Inflammatory macrophage (primary cell): ENCODE data around the gene SNX30.

Experiments used
- DNase-seq, 2 donors: peaks; one replicate each; pipeline ENCODE4 v3.0.0-alpha.2; 2020 to 2022

The SNX30 gene

DNA sequence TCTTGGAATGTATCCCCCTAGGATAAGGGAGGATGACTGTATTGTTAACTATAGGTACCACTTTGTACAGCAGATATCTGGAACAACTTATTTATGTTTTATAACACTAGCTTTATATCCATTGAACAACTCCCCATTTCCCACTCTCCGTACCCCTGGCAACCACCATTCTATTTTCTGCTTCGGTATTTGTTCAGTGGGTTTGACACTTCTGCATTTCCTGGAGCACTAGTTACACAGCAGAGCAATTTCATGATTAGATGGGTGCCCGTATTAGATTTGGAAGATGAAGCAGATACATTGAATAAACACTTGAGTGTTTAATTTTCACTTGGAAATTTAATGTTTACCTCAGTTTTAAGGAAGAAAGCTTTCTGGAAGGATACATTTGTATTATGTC is 72.7 kb downstream of the SNX30 start:
- DNase-seq: no peak

GRCh38 chr9:112831281-112831851 is 80.8 kb downstream of the SNX30 start:
- DNase-seq: peak; percentile 64 to 76

- DNase-seq: no peak
These were observed 81.4 kb downstream of the SNX30 start for GRCh38 chr9:112831969-112832368.

DNA sequence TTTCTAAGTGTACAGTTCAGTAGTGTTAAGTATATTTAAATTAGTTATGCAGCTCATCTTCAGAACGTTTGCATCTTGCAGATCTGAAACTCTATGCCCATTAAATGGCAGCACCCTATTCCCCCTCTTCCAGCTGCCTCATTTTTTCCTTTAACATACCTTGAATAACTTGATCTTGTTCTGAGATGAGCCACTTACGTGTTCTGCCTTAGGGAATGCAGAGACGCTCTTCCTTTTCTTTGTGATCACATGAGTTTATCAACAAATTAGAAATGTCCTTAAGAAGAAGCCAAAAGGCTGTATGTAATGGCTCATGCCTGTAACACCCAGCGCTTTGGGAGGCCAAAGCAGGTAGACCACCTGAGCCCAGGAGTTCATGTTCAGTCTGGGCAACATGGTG is 82.5 kb downstream of the SNX30 start:
- no peak for DNase-seq

DNA sequence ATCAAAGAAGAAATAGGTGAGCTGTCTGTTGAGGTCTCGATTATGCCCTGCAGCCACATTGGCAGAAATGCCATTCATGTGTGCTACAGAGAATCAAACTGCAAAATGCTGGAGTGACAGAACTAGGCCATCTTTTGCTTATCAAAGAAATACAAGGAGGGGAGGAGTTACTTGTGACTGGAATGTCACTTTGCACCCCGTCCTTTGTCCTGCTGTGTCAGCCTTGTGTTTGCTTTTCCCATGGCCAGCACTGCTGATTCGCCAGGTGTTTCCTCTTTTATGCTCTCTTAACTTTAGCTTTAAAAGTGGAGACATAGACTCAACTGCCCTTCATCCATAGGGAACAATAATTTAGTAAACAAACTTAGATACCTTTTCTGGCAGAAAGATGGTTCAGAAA is 85.8 kb downstream of the SNX30 start:
- DNase-seq: no peak

DNA sequence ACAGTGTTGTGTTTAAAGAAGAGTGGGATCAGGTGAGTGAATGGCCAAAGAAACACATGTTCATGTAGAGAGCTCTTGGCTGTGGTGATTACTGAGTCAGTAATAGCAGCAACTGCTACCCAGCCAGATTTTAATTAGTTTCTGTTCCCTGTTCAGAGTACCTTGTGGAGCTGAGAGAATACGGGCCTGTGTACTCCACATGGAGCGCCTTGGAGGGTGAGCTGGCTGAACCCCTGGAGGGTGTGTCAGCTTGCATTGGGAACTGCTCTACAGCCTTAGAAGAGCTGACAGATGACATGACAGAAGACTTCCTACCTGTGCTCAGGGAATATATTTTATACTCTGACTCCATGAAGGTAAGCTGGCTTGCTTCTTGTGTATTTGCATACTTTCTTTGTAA is 87.8 kb downstream of the SNX30 start:
- no peak for DNase-seq

DNA sequence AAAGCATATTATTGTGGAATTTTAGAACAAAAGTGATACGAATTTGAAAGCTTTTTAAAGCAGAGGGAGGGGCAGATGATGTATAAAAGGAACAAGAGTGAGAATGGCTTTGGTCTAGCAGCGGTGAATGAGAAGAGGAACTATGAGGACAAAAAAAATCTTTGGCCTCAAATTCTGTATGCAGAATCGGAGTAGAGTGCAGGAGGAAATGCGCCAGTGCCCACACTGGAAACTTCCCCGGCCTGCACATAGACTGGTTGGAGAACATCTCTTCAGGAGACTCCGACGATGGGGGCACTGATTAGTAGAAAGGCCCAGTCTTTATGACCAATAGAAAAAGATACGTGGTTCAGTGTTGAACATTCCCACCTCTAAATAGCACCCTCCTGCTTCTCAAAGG is 88.8 kb downstream of the SNX30 start:
- DNase-seq: peak; percentile 65 to 72

DNA sequence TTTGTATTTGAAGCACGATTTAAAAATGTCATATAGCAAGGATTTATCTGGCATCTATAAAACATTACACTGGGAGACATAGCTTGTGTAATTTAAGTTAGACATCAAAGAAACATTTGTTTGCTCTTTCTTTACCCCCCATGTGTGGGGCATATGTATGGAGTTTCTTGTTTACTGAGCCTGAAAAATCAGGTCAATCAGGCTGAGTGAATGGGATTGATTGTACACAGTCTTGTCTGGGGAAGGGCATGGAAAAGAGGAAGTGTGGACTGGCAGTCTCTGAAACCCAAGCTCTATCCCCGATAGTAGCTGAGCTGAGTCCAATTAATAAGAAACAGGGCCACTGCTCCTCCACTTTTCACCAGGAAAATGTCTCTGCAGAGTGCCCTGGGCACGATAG is 90.7 kb downstream of the SNX30 start:
- peak in 1 of 2 donors; percentile 23 for DNase-seq

- no peak for DNase-seq
These were observed 92.0 kb downstream of the SNX30 start for GRCh38 chr9:112842555-112842954.

GRCh38 chr9:112844771-112845542 is 94.4 kb downstream of the SNX30 start:
- DNase-seq: peak; percentile 83 to 85

DNA sequence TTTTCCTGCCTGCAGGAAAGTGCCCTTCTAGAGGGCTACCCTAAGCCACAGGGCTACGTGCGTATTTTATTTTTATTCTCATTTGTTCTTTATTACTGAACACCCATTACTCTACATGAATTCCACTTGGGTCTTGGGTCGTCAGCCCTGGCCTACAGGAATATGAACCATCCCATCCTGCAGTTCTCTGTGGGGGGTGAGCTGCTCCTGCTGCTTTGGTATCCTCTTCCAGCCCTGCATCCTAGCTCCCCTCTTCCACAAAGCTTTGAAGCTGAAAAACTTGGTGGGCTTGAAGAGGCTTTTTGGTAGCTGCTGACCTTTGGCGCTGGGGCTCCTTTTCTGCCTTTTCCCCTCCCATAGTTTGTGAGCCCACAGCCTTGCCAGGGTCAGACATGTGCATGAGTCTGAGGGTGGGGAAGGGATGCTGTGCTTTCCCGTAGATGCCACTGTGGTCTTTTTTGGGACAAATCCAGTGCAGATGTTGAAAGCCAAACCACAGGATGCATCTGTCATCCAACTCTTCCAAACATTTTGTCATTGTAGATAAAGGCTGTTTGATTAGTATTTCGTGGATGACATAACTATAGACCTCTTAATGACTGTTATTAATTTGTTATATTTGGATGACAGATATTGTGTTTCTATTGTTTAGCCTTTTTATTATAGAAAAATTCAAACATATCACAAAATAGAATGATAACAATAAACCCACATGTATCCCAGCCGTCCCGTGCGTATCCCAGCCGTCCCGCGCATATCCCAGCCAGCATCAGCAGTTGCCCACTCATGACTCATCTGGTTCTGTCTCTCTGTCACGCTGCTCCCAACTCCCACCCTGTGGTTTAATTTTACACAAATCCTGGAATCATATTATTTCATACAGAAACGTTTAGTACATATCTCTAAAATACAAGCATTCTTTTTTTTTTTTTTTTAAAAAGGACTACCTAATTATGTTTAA is 96.2 kb downstream of the SNX30 start:
- DNase-seq: no peak

GRCh38 chr9:112848316-112849151 is 98.0 kb downstream of the SNX30 start:
- DNase-seq: no peak

GRCh38 chr9:112849363-112849922 is 98.9 kb downstream of the SNX30 start:
- DNase-seq: no peak

DNA sequence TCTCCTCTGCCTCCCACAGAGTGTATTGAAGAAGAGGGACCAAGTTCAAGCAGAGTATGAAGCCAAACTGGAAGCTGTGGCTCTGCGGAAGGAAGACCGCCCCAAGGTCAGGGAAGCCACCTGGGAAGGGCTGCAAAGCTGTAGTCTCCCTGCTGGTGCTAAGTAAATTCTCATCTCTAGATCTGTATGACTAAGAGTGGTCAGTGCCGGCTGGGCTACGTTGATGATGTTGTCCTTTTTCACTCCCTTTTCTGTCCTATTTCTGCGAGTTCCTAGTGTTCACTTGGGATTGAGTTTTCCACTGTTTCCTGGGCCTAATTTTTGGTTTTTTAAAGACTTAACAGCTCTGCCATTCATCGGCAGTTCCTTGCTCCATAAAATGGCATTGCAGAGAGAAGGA is 100.3 kb downstream of the SNX30 start:
- DNase-seq: no peak

GRCh38 chr9:112852741-112853504 is 102.4 kb downstream of the SNX30 start:
- DNase-seq: peak in 1 of 2 donors; percentile 41

DNA sequence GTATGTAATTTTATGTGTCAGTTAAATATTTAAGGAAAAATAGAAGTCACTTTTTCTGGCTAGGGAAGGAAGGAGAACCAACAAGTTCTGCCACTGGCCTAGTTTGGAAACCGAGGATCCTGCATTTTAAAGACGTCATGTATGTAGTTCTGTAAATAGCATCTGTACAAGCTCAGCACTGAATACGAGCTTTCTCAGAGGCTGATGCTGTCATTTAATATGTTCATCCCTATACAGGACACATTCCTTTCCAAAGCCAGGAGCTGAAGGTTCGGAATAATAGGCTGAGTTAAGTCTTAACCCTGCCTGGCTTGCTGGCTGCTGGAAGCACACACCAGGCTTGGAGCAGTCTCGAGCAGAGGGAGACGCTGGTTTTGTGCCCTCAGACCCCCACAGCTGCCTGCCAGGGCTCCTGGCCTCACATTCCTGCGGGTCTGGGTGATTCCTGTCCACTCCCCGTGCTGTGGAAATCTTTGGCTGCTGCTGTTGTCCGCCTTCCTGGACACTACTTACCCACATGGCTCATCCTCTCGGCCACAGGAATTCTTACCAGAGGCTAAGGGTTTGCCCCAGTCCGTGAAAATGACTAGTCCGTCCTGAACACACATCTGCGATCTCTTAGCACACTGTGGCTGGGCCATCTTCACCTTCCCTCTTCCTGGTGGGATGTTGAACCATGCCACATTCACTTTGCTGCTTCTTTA is 103.5 kb downstream of the SNX30 start:
- no peak for DNase-seq

GRCh38 chr9:112854657-112855056 is 104.1 kb downstream of the SNX30 start:
- DNase-seq: no peak

DNA sequence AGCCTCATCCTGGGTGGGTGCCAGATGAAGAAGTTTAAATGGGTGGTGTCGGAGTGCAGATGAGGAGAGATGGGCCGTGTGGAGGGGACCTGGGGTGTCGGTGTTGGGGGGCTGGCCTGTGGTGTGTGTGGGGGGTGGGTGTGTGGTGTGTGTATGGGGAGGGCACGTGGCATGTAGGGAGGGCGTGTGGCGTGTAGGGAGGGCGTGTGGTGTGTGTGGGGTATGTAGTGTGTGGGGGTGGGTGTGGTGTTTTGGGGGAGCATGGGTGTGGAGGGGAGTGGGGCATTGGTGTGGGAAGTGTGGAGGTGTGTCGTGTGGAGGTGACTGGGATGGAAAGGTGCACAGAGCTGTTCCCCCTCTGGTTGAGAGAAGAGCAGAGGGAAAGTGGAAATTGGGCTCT is 105.6 kb downstream of the SNX30 start:
- no peak for DNase-seq

DNA sequence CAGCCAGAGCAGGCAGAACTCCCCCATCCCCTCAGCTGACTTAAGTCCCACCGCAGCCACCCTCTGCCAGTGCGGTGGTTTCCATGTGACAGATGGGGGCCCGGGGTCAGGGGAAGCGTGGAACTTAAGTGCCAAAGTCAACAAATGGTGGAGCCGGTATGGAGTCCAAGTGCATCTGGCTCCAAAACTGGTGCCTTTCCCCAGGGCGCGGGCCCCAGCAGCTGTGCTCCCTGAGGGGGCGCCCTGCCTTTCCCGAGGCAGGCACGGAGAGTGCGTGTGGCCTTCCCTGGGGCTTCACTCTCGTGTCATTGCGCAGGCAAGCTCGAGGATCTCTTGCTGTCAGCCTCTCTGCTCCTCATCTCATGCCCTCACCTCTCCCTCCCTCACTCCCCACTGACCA is 106.3 kb downstream of the SNX30 start:
- no peak for DNase-seq

- no peak for DNase-seq
These were observed 107.4 kb downstream of the SNX30 start for GRCh38 chr9:112858005-112858404.
